Thoracic aorta endothelial cell (primary cell): ENCODE data around the gene TXNRD1. TPM values are rescaled to one million over a fixed set of nuclear protein-coding genes. Genes with fewer than 3 reads are reported as not detected.

ENCODE experiments used
- total RNA-seq: library from RNA; depleted of rRNA; stranded (reverse); fragments of >200 nt; gene quantifications from 2 replicates; pipeline ENCODE4 v1.2.3, GENCODE V29; 2012

The TXNRD1 gene
- total RNA-seq, result 966 and 987 TPM in 2 replicates

GRCh38 chr12:104215638-104216297, at the start of gene TXNRD1:
TXNRD1 (plus strand) TSS chr12:104215779; CDS start chr12:104215803, 24 bp downstream.

GRCh38 chr12:104303538-104304151, 88.1 kb downstream of the TXNRD1 start, which contains the start of gene EID3:
EID3 (plus strand) TSS chr12:104303739; CDS start chr12:104303935, 196 bp downstream.

Other genes with a start within 250 kb of the TXNRD1 start
- gene TDG, start 249.9 kb upstream of the TXNRD1 start, total RNA-seq, result 46.0 and 50.7 TPM in 2 replicates
- gene GLT8D2, start 165.6 kb upstream of the TXNRD1 start, total RNA-seq, result 2.2 and 2.8 TPM in 2 replicates
- gene HCFC2, start 151.2 kb upstream of the TXNRD1 start, total RNA-seq, result 19.5 and 22.5 TPM in 2 replicates
- gene NFYB, start 77.6 kb upstream of the TXNRD1 start, total RNA-seq, result 23.6 and 28.5 TPM in 2 replicates
- 35.5 and 38.6 TPM in 2 replicates for gene EID3, start 88.0 kb downstream of the TXNRD1 start, total RNA-seq
- gene CHST11, start 241.2 kb downstream of the TXNRD1 start, total RNA-seq, result 9.0 and 11.8 TPM in 2 replicates